GOT3 (cell line): Measurements from ENCODE around the gene VPS35L.
"Not testable (repeated sequence)": the region's sequence is repeated elsewhere in the genome, so short reads cannot be mapped to it uniquely, and the experiment has no call there.

ENCODE experiments used
- DNase-seq: peaks from one replicate; lab custom pipeline; 2025; ENCODE audit warnings: mixed read lengths; lab: John Stamatoyannopoulos, UW

VPS35L gene

GRCh38 chr16:19654147-19654546, 98.6 kb downstream of the VPS35L start:
- DNase-seq = no peak

DNA sequence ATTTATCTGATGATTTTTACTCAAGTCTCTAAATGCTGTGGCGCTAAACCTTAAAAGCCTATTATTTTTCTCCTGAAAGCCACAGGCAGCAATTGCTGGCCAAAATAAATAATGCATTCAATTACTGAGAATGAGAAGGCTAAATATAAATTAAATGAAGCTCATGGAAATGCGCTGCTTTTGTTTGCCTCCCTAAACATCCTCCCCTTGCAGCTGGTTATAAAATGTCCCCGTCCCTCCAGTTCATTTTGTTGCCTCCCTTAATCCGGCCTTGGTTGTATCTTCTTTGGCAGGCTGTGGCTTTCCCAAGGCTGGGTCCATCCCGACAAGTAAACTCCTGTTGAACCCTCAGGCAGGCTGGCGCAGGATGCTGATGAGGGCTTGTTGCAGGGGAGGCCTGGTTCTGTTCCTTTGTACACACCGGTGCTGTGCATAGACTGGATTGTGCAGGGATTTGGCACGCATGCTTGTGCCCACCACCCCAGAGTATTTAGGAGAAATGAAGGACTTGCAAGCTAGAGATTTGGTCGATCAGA, 99.8 kb downstream of the VPS35L start:
- DNase-seq = no peak

DNA sequence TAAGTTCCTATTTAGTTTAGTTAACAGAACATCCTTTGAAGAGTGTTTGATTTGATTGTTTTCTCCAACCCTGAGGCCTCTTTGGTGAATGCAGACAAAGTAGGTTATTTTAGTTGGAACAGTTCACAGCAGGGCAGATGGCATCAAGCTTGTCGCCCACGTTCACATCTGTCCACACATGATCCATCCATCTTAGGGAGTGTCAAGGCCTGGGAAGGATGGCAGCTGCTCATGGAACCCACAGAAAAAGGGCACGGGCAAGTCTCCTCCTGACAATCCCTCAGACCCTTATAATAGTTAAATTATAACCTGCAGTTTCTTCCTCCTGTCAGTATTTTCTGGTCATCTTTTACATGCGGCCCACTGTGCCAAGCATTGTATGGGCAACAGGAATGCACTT, 102.3 kb downstream of the VPS35L start:
- DNase-seq = no peak

DNA sequence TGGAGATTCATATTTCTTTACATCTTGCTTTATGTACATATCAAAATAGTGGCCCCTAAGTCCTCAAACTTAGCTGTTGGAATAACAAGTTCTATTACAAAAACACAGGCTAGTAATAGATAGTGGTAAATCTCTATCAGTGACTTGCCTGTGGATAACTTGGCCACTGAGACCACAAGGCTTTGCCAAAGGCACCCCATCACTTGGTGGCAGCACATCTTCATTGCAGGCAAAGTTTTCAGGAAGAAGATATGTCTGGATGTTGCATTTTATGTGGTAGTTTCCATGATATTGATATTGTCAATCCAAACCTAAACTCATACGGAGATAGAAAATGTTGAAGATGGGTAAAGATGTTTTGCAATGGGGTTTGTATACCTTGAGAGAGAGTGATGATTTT, 104.1 kb downstream of the VPS35L start:
- no peak for DNase-seq

GRCh38 chr16:19660432-19660831, 104.9 kb downstream of the VPS35L start:
- no peak for DNase-seq

DNA sequence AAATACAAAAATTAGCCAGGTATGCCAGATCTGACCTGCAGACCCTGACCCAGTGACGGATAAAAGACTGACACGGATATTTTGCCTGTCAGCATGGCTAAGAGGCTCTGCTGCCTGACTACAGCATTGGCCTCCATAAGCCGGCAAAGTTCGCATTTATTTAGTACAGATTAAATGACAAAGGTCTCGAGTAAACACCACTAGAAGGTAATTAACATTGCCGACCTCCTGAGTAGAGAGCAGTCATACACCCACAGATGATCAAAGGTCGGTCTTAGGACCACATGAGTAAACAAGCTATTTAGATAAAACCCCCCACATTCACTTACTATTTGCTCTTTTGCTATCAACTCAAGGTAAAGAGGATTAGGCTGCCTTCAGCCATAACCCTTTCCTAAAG, 106.8 kb downstream of the VPS35L start:
- DNase-seq = no peak

- DNase-seq = no peak
Measured at GRCh38 chr16:19664166-19664565, 108.7 kb downstream of the VPS35L start.

GRCh38 chr16:19665313-19665712, 109.8 kb downstream of the VPS35L start:
- not testable (repeated sequence) for DNase-seq

DNA sequence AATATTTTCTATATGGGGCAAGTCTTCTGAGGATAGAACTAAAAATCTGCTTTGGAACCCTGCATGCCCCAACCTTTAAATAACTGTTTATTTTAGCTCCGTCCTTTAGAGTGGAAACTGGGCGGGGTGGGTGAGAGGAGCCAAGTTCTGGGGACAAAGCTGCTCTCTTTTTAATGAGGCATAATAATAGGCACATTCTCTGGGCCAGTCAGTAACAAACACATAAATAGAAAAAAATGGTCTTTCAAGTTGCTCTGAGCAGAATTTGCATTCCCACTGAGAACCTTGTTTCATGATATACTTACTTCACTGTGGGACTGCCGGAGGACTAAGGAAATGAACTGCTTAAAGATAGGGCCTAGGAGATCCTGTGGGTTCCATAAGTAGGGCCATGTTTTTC, 111.0 kb downstream of the VPS35L start:
- DNase-seq = no peak

- DNase-seq = no peak
Measured at GRCh38 chr16:19672378-19672777, 116.9 kb downstream of the VPS35L start.

DNA sequence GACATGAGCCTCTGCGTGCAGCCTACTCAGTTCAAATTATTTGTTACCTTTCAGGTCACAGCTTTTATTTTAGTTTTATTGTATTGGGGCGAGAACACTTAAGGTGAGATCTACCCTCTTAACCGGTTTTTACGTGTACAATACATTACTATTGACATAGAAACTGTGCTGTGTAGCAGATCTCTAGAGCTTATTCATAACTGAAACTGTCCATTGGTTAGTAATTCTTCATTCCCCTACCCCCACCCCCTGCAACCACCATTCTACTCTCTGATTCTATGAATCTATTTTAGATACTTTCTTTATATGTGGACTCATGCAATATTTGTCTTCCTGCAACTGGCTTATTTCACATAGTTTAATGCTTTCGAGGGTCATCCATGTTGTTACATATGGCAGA, 119.0 kb downstream of the VPS35L start:
- DNase-seq = no peak

DNA sequence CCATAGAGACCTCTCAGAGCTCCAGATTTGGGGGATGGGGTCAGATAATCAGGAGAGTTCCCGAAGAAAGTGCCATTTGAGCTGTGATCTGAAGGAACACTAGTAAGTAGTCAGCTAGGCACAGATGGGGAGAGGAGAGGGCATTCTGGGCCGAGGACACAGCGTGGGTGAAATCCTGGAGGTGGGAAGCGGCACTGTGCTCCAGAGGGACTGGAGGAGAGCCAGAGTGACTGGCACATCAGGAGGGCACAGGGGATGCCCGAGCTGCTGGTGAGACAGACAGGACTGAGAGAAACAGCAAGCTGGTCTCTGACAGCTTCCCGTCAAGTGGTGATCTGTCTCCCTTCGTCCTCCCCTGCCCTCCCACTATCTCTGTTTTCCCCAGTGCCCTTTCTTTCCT, 121.9 kb downstream of the VPS35L start:
- no peak for DNase-seq

- DNase-seq = no peak
Measured at GRCh38 chr16:19678804-19679203, 123.3 kb downstream of the VPS35L start.

GRCh38 chr16:19679281-19679680, 123.8 kb downstream of the VPS35L start:
- not testable (repeated sequence) for DNase-seq

DNA sequence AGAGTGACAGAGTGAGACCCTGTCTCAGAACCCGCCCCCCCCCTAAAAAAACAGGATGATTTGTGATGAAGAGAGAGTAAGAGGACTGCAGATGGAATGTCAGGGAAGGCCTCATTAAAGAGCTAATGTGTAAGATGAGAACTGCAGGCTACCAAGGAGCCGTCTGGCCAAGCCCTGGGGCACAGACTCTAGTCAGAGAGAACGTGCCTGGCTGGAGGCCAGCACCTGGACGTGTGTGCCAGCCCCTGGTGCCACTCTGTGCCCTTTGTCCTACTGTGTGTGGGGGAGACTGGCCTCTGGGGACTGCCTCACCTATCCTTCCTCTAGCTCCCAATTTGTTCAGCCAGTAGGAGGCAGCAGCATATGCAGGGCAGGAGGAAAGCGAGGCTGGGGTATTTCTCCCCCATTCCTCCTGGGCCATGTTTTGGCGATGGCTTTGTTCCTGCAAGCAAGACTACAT, 125.4 kb downstream of the VPS35L start:
- no peak for DNase-seq

DNA sequence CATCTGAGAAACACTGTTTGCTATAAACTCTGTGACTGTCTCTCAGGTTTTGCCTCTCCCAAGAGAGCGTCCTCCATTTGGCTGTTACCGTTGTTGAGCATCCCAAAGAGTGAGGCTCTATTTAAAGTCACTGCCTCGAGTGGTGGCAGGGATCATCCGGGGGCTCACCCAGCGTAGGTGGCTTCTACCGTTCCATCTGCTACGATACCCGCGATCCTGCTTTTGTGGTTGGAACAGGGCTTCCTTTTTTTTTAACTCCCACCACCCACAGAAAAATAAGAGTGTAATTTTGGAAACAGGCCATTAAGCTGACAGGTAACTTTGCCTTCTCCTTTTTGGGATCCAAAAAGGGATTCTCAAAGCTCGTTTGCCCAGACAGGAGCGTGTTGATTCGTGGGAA, 126.1 kb downstream of the VPS35L start:
- no peak for DNase-seq

- no peak for DNase-seq
Measured at GRCh38 chr16:19683453-19684236, 128.1 kb downstream of the VPS35L start.

GRCh38 chr16:19685176-19685575, 129.7 kb downstream of the VPS35L start:
- DNase-seq = no peak

DNA sequence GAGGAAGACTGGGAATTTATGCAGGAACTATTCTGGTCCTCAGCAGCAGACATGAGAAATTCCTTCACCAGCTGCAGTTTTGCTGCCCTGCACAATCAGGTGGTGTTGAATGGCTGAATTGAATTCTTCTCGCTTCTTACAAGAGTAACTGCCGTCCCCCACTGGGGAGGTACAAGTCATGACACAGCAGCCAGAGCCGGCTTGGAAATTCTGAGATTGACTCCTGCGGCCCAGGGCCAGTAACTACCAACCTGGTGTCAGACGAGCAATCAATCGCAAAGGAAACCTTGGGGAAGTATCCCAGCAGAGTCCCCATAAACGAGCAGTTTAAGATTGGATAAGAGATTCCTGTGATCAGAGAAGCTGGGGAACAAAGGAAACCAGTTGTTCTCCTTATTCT, 131.8 kb downstream of the VPS35L start:
- no peak for DNase-seq

DNA sequence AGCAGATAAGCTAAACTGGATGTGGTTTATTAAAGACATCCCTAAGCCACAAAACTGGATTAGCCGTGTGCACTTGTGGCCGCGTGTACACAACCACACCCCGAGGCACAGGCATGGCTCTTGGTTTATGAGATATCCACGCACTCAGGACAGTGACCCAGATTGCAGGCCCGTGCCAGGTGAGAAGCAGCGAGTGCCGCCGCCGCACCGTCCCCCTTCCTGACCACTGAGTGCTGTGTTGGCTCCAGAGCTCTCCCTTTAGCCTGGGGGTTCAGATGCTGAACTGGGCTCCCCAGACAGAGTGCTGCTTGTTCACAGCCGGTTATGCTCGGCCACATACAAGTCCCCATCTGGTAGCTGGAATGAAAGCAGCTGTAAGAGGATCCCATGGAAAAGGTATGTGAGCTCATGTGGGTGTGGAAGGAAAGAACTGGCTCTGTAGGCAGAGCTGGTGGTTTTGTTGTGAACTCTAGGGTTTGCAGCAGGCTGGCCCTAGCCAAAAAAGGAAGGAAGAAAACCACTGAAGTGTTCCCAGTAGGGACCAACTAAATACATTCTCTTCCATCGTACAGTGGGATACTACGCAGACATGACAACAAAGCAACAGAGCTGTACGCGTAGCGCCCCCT, 133.0 kb downstream of the VPS35L start:
- no peak for DNase-seq

GRCh38 chr16:19689342-19689741, 133.8 kb downstream of the VPS35L start:
- DNase-seq = no peak

GRCh38 chr16:19690196-19690595, 134.7 kb downstream of the VPS35L start:
- DNase-seq = no peak

- no peak for DNase-seq
Measured at GRCh38 chr16:19691161-19691711, 135.7 kb downstream of the VPS35L start.
